HepG2 (cell line): ENCODE measurements around the gene INTS6. TPM values are rescaled to one million over a fixed set of nuclear protein-coding genes. Genes with fewer than 3 reads are reported as not detected.

Experiments
- AGO2 ChIP-seq: fragments of 200-400 bp; formaldehyde crosslinking; optimal IDR thresholded peaks from 2 replicates; pipeline ENCODE3; 2017; ENCODE audit warnings: mild to moderate bottlenecking, low read depth, low read length, moderate library complexity
- DMAP1 ChIP-seq: IDR thresholded peaks from 2 replicates; pipeline ENCODE4 v1.6.1; 2016
- EED ChIP-seq: sonication (generic); formaldehyde crosslinking; IDR thresholded peaks from 2 replicates; pipeline ENCODE4 v1.5.0; 2020; ENCODE audit warnings: mild to moderate bottlenecking, missing genetic modification reagents
- KAT2B ChIP-seq: fragments of 150-350 bp; IDR thresholded peaks from 2 replicates; pipeline ENCODE4 v1.6.1; 2014; ENCODE audit warnings: low read depth, low read length, borderline replicate concordance
- KAT7 ChIP-seq: IDR thresholded peaks from 2 replicates; pipeline ENCODE4 v1.6.1; 2018; ENCODE audit warnings: borderline replicate concordance, missing compliant biosample characterization
- MEIS1 ChIP-seq: sonication (generic); formaldehyde crosslinking; IDR thresholded peaks from 2 replicates; pipeline ENCODE4 v1.9.0; 2021; ENCODE audit warnings: mild to moderate bottlenecking, missing genetic modification reagents, moderate library complexity, borderline replicate concordance
- MIER3 ChIP-seq: IDR thresholded peaks from 2 replicates; pipeline ENCODE4 v1.6.1; 2016; ENCODE audit warnings: missing compliant biosample characterization, borderline replicate concordance
- NFIC ChIP-seq: IDR thresholded peaks from 2 replicates; pipeline ENCODE4 v1.6.1; 2012; ENCODE audit warnings: mild to moderate bottlenecking, low read length, inconsistent platforms
- NR2F2 ChIP-seq: IDR thresholded peaks from 2 replicates; pipeline ENCODE4 v1.6.1; 2012; ENCODE audit warnings: low read depth, inconsistent platforms, borderline replicate concordance
- POLR2A ChIP-seq, 2 experiments: IDR thresholded peaks; 2 replicates each; pipeline ENCODE4 v1.6.1; 2011; ENCODE audit warnings: low read depth in 2 of 2, low read length in 2 of 2, mild to moderate bottlenecking in 1 of 2, moderate library complexity in 1 of 2; ENCODE audit not compliant: insufficient read depth in 1 of 2
- SNAI1 ChIP-seq: sonication (generic); formaldehyde crosslinking; IDR thresholded peaks from 2 replicates; pipeline ENCODE4 v1.5.0; 2020; ENCODE audit warnings: mild to moderate bottlenecking, missing genetic modification reagents, borderline replicate concordance
- SNRNP70 ChIP-seq: fragments of 200-400 bp; formaldehyde crosslinking; IDR thresholded peaks from 2 replicates; pipeline ENCODE4 v1.6.1; 2017; ENCODE audit warnings: mild to moderate bottlenecking, low read depth, low read length, moderate library complexity
- SP1 ChIP-seq, 2 experiments: fragments of 450-650 bp in 1 of 2; sonication (generic) in 1 of 2; formaldehyde crosslinking in 1 of 2; IDR thresholded peaks; 2 replicates each; pipeline versions ENCODE4 v1.4.0 to v1.6.1; 2016 to 2020; ENCODE audit warnings: missing genetic modification reagents in 1 of 2
- SP4 ChIP-seq: sonication (generic); formaldehyde crosslinking; IDR thresholded peaks from 2 replicates; pipeline ENCODE4 v1.8.1; 2023; ENCODE audit warnings: mild to moderate bottlenecking, missing genetic modification reagents
- SP5 ChIP-seq: IDR thresholded peaks from 2 replicates; pipeline ENCODE4 v1.6.1; 2016; ENCODE audit warnings: low read depth, borderline replicate concordance
- STAG1 ChIP-seq: sonication (generic); formaldehyde crosslinking; IDR thresholded peaks from 2 replicates; pipeline ENCODE4 v1.4.0; 2020; ENCODE audit warnings: missing genetic modification reagents
- TMF1 ChIP-seq: sonication (generic); formaldehyde crosslinking; IDR thresholded peaks from 2 replicates; pipeline ENCODE4 v1.8.1; 2022; ENCODE audit warnings: low read depth, missing genetic modification reagents
- WIZ ChIP-seq: sonication (generic); formaldehyde crosslinking; IDR thresholded peaks from 2 replicates; pipeline ENCODE4 v1.5.1; 2020; ENCODE audit warnings: mild to moderate bottlenecking, missing genetic modification reagents
- ZNF101 ChIP-seq: sonication (generic); formaldehyde crosslinking; IDR thresholded peaks from 2 replicates; pipeline ENCODE4 v1.4.0; 2020; ENCODE audit warnings: mild to moderate bottlenecking, low read depth, missing genetic modification reagents, borderline replicate concordance
- ZNF160 ChIP-seq: sonication (generic); formaldehyde crosslinking; IDR thresholded peaks from 2 replicates; pipeline ENCODE4 v1.8.0; 2022; ENCODE audit warnings: mild to moderate bottlenecking, inconsistent platforms, missing genetic modification reagents
- ZNF232 ChIP-seq: sonication (generic); formaldehyde crosslinking; IDR thresholded peaks from 2 replicates; pipeline ENCODE4 v1.4.0; 2020; ENCODE audit warnings: missing genetic modification reagents, borderline replicate concordance
- ZNF331 ChIP-seq: sonication (generic); formaldehyde crosslinking; IDR thresholded peaks from 2 replicates; pipeline ENCODE4 v1.4.0; 2020; ENCODE audit warnings: missing genetic modification reagents
- ZNF607 ChIP-seq: sonication (generic); formaldehyde crosslinking; IDR thresholded peaks from 2 replicates; pipeline ENCODE4 v1.5.1; 2020; ENCODE audit warnings: missing genetic modification reagents, mild to moderate bottlenecking, borderline replicate concordance
- ZNF75D ChIP-seq: sonication (generic); formaldehyde crosslinking; IDR thresholded peaks from 2 replicates; pipeline ENCODE4 v1.8.1; 2023; ENCODE audit warnings: missing genetic modification reagents, mild to moderate bottlenecking, borderline replicate concordance
- ZNF788 ChIP-seq: sonication (generic); formaldehyde crosslinking; IDR thresholded peaks from 2 replicates; pipeline ENCODE4 v1.5.0; 2020; ENCODE audit warnings: mild to moderate bottlenecking, missing genetic modification reagents, borderline replicate concordance
- ZSCAN12 ChIP-seq: sonication (generic); formaldehyde crosslinking; IDR thresholded peaks from 2 replicates; pipeline ENCODE4 v1.9.0; 2021; ENCODE audit warnings: mild to moderate bottlenecking, missing genetic modification reagents
- ZSCAN31 ChIP-seq: sonication (generic); formaldehyde crosslinking; IDR thresholded peaks from 2 replicates; pipeline ENCODE4 v1.5.0; 2020; ENCODE audit warnings: low read depth, mild to moderate bottlenecking, missing genetic modification reagents
- polyA plus RNA-seq, 8 experiments: library from polyadenylated mRNA; depleted of rRNA in 3 of 8; stranded (reverse) in 7 of 8; unstranded in 1 of 8; fragments of >200 nt; fragmentation: Illumina TruSeq in 4 of 8; extraction: Trizol in 4 of 8; gene quantifications; 2 replicates each; pipeline versions ENCODE4 v1.2.1 to v1.2.3, GENCODE V29; 2011 to 2016; ENCODE audit warnings: low read depth in 4 of 8, missing spikeins in 1 of 8, mixed read lengths in 1 of 8; ENCODE audit not compliant: insufficient read depth in 1 of 8
- total RNA-seq, 5 experiments: library from RNA; depleted of rRNA; stranded (reverse); fragments of >200 nt; fragmentation: Illumina TruSeq; extraction: Trizol; gene quantifications; 2 replicates each; pipeline ENCODE4 v1.2.3, GENCODE V29; 2016; ENCODE audit warnings: low read depth in 1 of 5
- TF ChIP-seq, protein P1 (sequence below): sonication (generic); formaldehyde crosslinking; IDR thresholded peaks from 2 replicates; pipeline ENCODE4 v1.5.0; 2020; ENCODE audit warnings: missing genetic modification reagents, mild to moderate bottlenecking, borderline replicate concordance
- TF ChIP-seq, protein P2 (sequence below): sonication (generic); formaldehyde crosslinking; IDR thresholded peaks from 2 replicates; pipeline ENCODE4 v1.5.1; 2020; ENCODE audit warnings: missing genetic modification reagents, mild to moderate bottlenecking, borderline replicate concordance

Gene INTS6
- total and polyA plus RNA-seq, 2 of the 13 experiments (the other 11 are each of a cell fraction or from before 2014, with no cell fraction given): 27.9 to 38.4 TPM

DNA sequence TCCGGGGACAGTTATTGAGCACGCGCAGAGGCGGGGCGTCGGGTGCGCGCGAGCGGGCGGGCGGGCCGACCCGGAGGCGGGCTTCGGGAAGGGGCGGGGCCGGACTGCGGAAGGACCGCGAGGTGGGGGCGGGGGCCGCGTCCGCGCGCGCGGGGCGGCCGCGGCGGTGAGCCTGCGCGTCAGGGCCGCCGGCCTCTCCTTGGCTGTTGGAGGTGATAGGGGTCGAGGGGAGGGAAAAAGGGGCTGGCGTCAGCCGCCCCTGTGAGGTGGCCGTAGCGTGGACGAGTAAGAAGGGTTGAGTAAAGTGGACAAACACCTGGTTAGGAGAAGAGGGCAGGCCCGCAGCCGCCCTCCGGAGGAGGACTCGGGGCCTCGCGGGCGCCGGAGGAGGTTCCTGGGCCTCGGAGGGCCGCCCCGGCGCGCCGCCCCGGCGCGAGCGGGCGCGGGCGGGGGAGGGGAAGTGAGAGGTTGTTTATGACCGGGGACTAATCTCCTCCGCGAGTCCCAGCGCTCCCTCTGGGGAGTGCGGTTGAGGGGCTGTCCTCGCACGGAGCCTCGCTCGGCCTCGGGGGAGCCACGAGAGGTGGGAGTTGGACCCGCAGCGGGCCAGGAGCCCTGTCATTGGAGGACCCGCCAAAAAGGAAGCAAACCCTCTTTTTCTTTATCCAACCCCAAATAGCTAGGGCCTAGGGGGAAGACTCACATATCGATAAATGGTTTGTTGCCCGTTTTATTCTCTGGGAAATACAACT, 547 bp upstream of the INTS6 start (continued):
- TF ChIP-seq SP1 (IDR thresholded peaks at IDR 0.05) (no peak), SP1 (CRISPR knock-in tag; IDR thresholded peaks at IDR 0.05) (0 out of 2 replicates have a peak, but pooled peaks have one; percentile 16), WIZ (CRISPR knock-in tag) (no peak), ZNF232 (peak; percentile 41; the same call in 1 of the 2 replicates), MIER3 (no peak), NR2F2 (0 out of 2 replicates have a peak, but pooled peaks have one; percentile 33), POLR2A (IDR thresholded peaks at IDR 0.05; ENCODE audit: insufficient read depth in 1 of 2, low read depth in 2 of 2, low read length in 2 of 2) (peak; percentile 66 to 83), ZNF101 (peak; percentile 46; the same call in 1 of the 2 replicates), DMAP1 (CRISPR knock-in tag) (0 out of 2 replicates have a peak, but pooled peaks have one; percentile 29), ZSCAN12 (CRISPR knock-in tag) (no peak), ZSCAN31 (CRISPR knock-in tag) (peak; percentile 72), NFIC (no peak), SNRNP70 (no peak), ZNF331 (CRISPR knock-in tag) (no peak), ZNF75D (CRISPR knock-in tag) (0 out of 2 replicates have a peak, but pooled peaks have one; percentile 29), SNAI1 (no peak), STAG1 (CRISPR knock-in tag) (peak; percentile 24), AGO2 (peak; percentile 65), SP5 (CRISPR knock-in tag) (0 out of 2 replicates have a peak, but pooled peaks have one; percentile 40), ZNF788 (CRISPR knock-in tag) (peak; percentile 55), MEIS1 (CRISPR knock-in tag) (no peak), KAT2B (no peak), ZNF607 (peak; percentile 52; the same call in 1 of the 2 replicates), ZNF160 (CRISPR knock-in tag) (peak; percentile 33; the same call in 1 of the 2 replicates), TMF1 (CRISPR knock-in tag) (0 out of 2 replicates have a peak, but pooled peaks have one; percentile 10), SP4 (CRISPR knock-in tag) (no peak; the same call in none of the 2 replicates), EED (CRISPR knock-in tag) (no peak; the same call in 1 of the 2 replicates), KAT7 (CRISPR knock-in tag) (peak; percentile 76; the same call in 1 of the 2 replicates)
- TF ChIP-seq, protein P1, sequence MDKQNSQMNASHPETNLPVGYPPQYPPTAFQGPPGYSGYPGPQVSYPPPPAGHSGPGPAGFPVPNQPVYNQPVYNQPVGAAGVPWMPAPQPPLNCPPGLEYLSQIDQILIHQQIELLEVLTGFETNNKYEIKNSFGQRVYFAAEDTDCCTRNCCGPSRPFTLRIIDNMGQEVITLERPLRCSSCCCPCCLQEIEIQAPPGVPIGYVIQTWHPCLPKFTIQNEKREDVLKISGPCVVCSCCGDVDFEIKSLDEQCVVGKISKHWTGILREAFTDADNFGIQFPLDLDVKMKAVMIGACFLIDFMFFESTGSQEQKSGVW (CRISPR knock-in tag): no peak
- TF ChIP-seq, protein P2, sequence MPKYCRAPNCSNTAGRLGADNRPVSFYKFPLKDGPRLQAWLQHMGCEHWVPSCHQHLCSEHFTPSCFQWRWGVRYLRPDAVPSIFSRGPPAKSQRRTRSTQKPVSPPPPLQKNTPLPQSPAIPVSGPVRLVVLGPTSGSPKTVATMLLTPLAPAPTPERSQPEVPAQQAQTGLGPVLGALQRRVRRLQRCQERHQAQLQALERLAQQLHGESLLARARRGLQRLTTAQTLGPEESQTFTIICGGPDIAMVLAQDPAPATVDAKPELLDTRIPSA (CRISPR knock-in tag): no peak
